Adipocyte (in vitro differentiated cells): ENCODE results near the gene KDELR3.

Source experiments
- DNase-seq: peaks from one replicate; pipeline ENCODE4 v3.0.0-alpha.2; 2015; ENCODE audit warnings: low read depth
- H3K27me3 ChIP-seq: replicated peaks from 2 replicates; pipeline ENCODE4 v1.7.0; 2013; ENCODE audit warnings: mild to moderate bottlenecking, low read length, moderate library complexity; ENCODE audit not compliant: control insufficient read depth, insufficient read depth
- H3K36me3 ChIP-seq: 2 replicates; pipeline ENCODE4 v1.7.0; 2013; ENCODE audit warnings: low read length, mild to moderate bottlenecking, moderate library complexity; ENCODE audit not compliant: control insufficient read depth, insufficient read depth, severe bottlenecking
- H3K4me1 ChIP-seq: 2 replicates; pipeline ENCODE4 v1.7.0; 2013; ENCODE audit warnings: mild to moderate bottlenecking, low read length, moderate library complexity; ENCODE audit not compliant: control insufficient read depth, insufficient read depth
- H3K4me3 ChIP-seq: 2 replicates; pipeline ENCODE4 v1.7.0; 2013; ENCODE audit warnings: mild to moderate bottlenecking, low read length, moderate library complexity
- H3K9ac ChIP-seq: 2 replicates; pipeline ENCODE4 v1.7.0; 2013; ENCODE audit warnings: mild to moderate bottlenecking, low read length, moderate library complexity
- H3K9me3 ChIP-seq: 2 replicates; pipeline ENCODE4 v1.7.0; 2013; ENCODE audit warnings: mild to moderate bottlenecking, low read length, moderate library complexity; ENCODE audit not compliant: control insufficient read depth

The KDELR3 gene

DNA sequence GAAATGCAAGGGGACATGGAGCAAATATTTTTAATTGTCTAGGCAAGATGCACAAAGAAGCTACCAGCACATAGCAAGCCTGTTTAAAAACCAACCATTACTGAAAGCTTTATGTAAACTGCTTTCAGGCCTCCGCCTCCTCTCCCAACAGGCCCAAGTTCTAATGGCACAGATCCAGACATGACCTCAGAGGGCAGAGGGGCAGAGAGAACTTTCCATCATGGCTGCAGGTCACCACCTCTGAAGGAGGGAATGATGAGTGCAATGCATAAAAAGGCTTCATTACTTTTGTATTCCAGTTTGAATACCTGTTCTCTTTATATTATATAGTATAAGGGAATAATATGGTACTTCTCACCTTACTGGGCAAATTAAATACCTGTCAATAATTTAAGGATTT, 23.0 kb downstream of the KDELR3 start:
- H3K9me3 ChIP-seq, result no peaks in the 10 kb centered on the region
- no peak overlapping the region for H3K9ac ChIP-seq
- peak; percentile 49 for DNase-seq
- H3K36me3 ChIP-seq, result peaks cover 100% of the 10 kb centered on the region
- H3K27me3 ChIP-seq, result no peaks in the 10 kb centered on the region
- peaks cover 58% of the 10 kb centered on the region for H3K4me1 ChIP-seq
- no peak overlapping the region for H3K4me3 ChIP-seq

- Histone ChIP-seq H3K27me3 (no peaks in the 10 kb centered on the region), H3K4me3 (no peak overlapping the region), H3K4me1 (peaks cover 55% of the 10 kb centered on the region), H3K9me3 (no peaks in the 10 kb centered on the region), H3K36me3 (peaks cover 100% of the 10 kb centered on the region), H3K9ac (no peak overlapping the region)
- DNase-seq, result no peak
Observed at GRCh38 chr22:38491707-38492348, 23.9 kb downstream of the KDELR3 start.

- DNase-seq, result no peak
- Histone ChIP-seq H3K36me3 (peaks cover 100% of the 10 kb centered on the region), H3K27me3 (no peaks in the 10 kb centered on the region), H3K4me3 (no peak overlapping the region), H3K4me1 (peaks cover 53% of the 10 kb centered on the region), H3K9me3 (no peaks in the 10 kb centered on the region), H3K9ac (no peak overlapping the region)
Observed at GRCh38 chr22:38494498-38494897, 26.6 kb downstream of the KDELR3 start.

DNA sequence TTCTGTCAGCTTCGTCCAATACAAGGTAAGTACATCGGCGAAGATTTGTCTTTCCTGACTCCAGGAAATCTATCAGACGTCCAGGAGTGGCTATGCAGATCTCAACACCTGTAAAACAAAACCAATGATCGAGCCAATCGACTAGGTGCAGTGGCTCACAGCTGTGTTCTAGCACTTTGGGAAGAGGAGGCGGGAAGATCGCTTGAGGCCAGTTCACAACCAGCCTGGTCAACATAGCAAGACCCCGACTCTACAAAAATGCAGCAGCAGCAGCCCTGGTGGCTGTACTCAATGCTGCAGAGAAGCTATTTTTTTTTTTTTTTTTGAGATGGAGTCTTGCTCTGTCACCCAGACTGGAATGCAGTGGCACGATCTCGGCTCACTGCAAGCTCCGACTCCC, 27.0 kb downstream of the KDELR3 start:
- peaks cover 49% of the 10 kb centered on the region for H3K4me1 ChIP-seq
- H3K27me3 ChIP-seq, result no peaks in the 10 kb centered on the region
- H3K9ac ChIP-seq, result no peak overlapping the region
- H3K4me3 ChIP-seq, result no peak overlapping the region
- H3K9me3 ChIP-seq, result no peaks in the 10 kb centered on the region
- DNase-seq, result no peak
- peaks cover 100% of the 10 kb centered on the region for H3K36me3 ChIP-seq

DNA sequence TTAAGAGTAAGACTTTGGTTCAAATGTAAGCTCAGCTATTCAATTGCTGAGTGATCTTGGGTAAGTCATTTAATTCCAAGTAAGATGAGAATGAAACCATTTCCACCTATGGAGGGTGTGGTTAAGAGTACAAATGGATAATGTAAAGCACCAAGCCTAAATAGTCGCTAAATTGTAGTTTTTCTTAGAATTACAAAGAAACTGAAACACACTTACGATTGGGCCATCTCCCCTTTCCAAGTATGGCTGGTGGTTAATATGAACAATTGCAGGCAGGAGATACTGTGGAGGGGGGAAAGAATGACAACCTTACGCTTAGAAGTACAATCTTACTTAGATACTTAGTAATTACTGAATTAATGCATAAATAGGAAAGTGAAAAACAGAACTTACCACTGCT, 30.0 kb downstream of the KDELR3 start:
- Histone ChIP-seq H3K36me3 (peaks cover 87% of the 10 kb centered on the region), H3K27me3 (no peaks in the 10 kb centered on the region), H3K4me3 (no peak overlapping the region), H3K9ac (no peak overlapping the region), H3K4me1 (peaks cover 42% of the 10 kb centered on the region), H3K9me3 (no peaks in the 10 kb centered on the region)
- DNase-seq, result no peak

DNA sequence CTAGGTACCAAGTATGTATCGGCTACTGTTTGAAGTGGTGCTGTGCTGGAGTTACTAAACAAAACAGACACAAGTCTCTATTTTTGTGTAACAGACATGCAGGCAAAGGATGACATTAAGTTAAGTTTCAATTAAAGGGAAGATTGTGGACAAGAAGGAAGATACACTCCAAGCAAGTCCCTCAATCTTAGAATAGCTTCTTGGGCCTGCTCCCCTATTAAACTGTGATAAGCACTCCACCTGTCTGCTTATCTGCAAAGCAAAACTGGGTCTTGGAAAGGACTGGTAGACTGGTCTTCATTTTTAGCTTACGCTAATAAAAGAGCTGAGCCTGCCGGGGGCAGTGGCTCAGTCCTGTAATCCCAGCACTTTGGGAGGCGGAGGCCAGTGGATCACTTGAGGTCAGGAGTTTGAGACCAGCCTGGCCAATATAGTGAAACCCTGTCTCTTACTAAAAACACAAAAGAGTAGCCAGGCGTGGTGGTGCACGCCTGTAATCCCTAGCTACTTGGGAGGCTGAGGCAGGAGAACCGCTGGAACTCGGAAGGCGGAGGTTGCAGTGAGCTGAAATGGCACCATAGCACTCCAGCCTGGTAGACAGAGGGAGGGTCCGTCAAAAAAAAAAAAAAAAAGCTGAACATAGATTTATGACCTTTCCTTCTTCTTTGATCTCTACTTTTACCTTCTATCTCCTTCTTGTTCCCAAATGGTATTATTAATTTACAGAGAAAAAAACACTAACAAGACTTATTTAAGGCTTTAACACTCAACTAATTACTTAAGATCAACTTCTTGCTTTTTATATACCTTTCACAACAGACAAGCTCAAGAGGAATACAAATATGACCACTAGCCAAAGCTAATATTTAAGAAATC, 34.1 kb downstream of the KDELR3 start:
- Histone ChIP-seq H3K9me3 (no peaks in the 10 kb centered on the region), H3K4me3 (peak overlapping the region; percentile 92), H3K9ac (peak overlapping the region; percentile 100), H3K36me3 (peaks cover 49% of the 10 kb centered on the region), H3K27me3 (no peaks in the 10 kb centered on the region), H3K4me1 (peaks cover 39% of the 10 kb centered on the region)
- DNase-seq, result no peak

DNA sequence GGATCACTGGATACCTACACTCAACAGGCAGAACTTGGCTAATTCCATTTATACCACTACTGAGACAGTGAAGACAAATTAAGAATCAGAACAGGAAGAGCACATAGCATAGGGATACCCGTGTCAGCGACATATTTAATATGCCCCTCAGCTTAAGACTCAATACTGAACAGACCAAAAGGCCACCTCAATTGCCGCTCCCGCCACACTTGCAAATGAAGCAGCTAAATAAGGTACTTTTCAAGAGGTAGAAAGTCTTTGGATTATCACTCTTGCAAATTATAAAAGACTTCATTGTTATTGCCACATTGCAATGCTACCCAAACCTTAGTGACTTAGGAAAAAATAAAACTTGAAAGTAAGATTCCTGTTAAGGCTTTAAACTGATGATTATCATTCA, 35.1 kb downstream of the KDELR3 start:
- no peak for DNase-seq
- Histone ChIP-seq H3K4me1 (peaks cover 41% of the 10 kb centered on the region), H3K9ac (peak overlapping the region; percentile 100), H3K27me3 (no peaks in the 10 kb centered on the region), H3K9me3 (no peaks in the 10 kb centered on the region), H3K4me3 (peak overlapping the region; percentile 92), H3K36me3 (peaks cover 39% of the 10 kb centered on the region)

GRCh38 chr22:38504731-38505540, 37.0 kb downstream of the KDELR3 start:
- peak overlapping the region; percentile 100 for H3K9ac ChIP-seq
- no peaks in the 10 kb centered on the region for H3K9me3 ChIP-seq
- H3K27me3 ChIP-seq, result no peaks in the 10 kb centered on the region
- peak; percentile 69 for DNase-seq
- peaks cover 20% of the 10 kb centered on the region for H3K36me3 ChIP-seq
- H3K4me1 ChIP-seq, result peaks cover 41% of the 10 kb centered on the region
- H3K4me3 ChIP-seq, result peak overlapping the region; percentile 92

DNA sequence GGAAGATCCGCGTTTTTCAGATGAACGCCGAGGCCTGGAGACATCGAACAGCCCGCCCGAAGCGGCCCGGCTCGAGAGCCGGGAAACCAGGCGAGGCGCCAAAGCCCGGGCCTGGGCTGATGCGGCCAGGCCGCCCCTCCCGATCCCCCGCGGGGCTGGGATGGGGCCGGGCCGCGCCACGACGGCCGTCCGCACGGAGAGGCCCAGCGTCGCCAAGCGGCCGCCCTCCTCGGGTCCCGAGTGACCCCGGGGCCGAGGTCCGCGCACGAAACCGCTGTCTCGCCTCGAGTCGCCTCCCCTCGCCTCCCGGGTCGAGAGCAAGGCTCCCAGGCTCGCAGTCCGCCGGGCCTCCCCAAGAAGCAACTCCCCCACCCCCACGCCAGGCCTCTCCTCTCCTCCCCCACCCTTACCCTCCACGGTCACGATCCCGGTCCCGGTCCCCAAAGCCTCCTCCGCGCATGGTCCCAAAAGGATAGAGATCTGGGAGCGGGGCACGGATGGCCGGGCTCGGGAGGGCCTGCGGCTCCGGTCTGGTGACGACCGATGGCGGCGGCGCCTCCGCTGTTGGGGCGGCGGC, 37.7 kb downstream of the KDELR3 start:
- peak overlapping the region; percentile 92 for H3K4me3 ChIP-seq
- no peaks in the 10 kb centered on the region for H3K9me3 ChIP-seq
- H3K4me1 ChIP-seq, result peaks cover 41% of the 10 kb centered on the region
- no peaks in the 10 kb centered on the region for H3K27me3 ChIP-seq
- H3K36me3 ChIP-seq, result peaks cover 15% of the 10 kb centered on the region
- H3K9ac ChIP-seq, result peak overlapping the region; percentile 100
- peak; percentile 88 for DNase-seq

- DNase-seq, result peak; percentile 98
- peaks cover 37% of the 10 kb centered on the region for H3K4me1 ChIP-seq
- peak within 1 kb of the TSS; percentile 100 for H3K9ac ChIP-seq
- H3K27me3 ChIP-seq, result no peaks in the 10 kb centered on the region
- H3K4me3 ChIP-seq, result peak within 1 kb of the TSS; percentile 92
- no peaks in the 10 kb centered on the region for H3K9me3 ChIP-seq
- H3K36me3 ChIP-seq, result peaks cover 10% of the 10 kb centered on the region
Observed at GRCh38 chr22:38506118-38506962, 38.4 kb downstream of the KDELR3 start, which contains the start of gene DDX17. DDX17 (minus strand) TSS chr22:38506311.
